Measurements from ENCODE around the gene THSD8. TPM values are rescaled to one million over a fixed set of nuclear protein-coding genes. Genes with fewer than 3 reads are reported as not detected.

Gene THSD8
- polyA plus RNA-seq (ENCODE audit: insufficient read length in 4 of 4): 10 to 100 TPM in 1 of 4 donors, 1 to 10 TPM in 3; 5.8 to 12.9 (median 8.2) TPM

DNA sequence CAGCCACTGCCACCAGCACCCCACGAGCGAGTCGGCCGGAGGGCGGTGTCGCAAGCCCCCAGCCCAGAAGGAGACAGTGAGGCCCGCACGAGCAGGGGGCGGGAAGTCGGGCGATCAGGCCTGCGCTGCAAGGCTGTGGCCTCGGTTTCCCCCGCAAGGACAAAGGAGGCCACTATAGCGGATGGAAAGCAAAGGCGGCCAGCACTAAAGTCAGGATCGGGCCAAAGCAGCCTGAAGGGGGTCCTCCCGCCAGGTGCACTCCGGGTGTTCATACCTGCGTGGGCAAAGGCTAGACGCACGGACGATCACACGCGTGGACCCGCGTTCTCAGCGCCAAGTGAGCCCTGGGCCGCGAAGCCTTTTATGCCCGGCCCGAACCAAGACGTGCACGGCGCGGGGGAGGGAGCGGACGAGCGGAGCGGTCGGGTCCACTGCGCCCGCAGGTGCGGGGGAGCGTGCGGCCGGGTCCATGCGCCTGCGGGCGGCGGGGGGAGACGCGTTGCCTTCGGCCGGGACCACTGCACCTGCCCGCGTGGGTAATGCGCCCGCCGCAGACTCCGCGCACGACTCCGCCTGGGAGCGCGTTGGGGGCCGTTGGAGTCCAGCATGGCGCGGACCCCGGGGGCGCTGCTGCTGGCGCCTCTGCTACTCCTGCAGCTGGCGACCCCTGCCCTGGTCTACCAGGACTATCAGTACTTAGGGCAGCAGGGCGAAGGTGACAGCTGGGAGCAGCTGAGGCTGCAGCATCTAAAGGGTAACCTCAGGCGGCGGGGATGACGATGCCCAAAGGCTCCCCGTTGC, at the start of gene THSD8, which contains the start of gene PRDX2:
THSD8 (plus strand) TSS at position 604 of the 801 bp plus-strand sequence; CDS start at position 607, 3 bp downstream.
PRDX2 (minus strand) TSS at position 335 of the 801 bp plus-strand sequence. CDS start 539 bp downstream, outside the sequence.
- DNase-seq (ENCODE audit: low read depth in 4 of 4, low spot score in 3 of 4): no peak

DNA sequence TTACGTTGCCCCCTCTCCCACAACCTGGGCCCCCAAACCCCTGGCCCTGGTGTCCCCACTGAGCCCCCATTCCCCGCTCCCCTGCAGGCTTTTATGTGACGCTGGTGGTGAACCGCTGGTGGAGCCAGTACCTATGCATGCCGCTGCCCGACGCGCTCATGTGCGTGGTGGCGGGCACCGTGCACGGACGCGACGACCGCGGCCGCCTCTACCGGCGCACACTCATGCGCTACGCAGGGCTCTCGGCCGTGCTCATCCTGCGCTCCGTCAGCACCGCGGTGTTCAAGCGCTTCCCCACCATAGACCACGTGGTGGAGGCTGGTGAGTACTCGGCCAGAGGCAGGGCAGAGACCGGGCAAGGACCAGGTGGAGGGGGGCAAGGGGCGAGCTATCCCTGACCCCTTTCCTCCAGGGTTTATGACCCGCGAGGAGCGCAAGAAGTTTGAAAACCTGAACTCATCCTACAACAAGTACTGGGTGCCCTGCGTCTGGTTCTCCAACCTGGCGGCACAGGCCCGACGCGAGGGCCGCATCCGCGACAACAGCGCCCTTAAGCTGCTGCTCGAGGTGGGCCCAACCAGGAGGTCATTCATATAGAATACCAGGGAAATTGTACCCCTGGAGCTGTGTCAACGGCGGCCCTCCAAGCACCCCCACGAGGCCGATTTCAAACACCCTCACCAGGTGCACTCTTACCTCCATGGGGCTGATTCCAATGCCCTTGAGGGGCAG, 47.2 kb upstream of the THSD8 start:
- DNase-seq (ENCODE audit: low read depth in 4 of 4, low spot score in 3 of 4): no peak

DNA sequence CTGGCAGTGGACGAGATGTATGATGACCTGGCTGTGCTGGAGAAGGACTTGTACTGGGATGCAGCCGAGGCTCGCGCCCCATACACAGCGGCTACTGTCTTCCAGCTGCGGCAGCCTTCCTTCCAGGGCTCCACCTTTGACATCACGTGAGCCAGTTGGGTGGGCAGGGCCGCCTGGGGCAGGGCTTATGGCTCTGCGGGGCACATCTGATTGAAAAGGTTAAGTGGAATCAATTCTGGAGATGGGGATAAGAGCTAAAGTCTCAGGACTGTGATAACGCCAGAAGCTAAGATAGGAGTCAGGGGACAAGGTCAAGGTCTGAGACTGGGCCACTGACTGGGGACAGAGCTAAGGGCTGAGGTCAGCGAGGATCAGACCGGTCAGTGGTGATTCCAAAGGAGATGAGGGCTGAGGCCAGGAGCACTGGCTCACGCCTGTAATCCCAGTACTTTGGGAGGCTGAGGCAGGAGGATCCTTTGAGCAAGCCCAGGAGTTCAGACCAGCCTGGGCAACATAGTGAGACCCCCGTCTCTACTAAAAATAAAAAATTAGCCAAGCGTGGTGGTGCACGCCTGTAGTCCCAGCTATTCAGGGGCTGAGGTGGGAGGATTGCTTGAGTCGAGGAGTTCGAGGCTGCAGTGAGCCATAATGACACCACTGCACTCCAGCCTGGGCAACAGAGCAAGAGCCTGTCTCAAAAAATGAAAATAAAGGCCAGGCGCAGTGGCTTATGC, 45.6 kb upstream of the THSD8 start:
- no peak for DNase-seq (ENCODE audit: low read depth in 4 of 4, low spot score in 3 of 4)

DNA sequence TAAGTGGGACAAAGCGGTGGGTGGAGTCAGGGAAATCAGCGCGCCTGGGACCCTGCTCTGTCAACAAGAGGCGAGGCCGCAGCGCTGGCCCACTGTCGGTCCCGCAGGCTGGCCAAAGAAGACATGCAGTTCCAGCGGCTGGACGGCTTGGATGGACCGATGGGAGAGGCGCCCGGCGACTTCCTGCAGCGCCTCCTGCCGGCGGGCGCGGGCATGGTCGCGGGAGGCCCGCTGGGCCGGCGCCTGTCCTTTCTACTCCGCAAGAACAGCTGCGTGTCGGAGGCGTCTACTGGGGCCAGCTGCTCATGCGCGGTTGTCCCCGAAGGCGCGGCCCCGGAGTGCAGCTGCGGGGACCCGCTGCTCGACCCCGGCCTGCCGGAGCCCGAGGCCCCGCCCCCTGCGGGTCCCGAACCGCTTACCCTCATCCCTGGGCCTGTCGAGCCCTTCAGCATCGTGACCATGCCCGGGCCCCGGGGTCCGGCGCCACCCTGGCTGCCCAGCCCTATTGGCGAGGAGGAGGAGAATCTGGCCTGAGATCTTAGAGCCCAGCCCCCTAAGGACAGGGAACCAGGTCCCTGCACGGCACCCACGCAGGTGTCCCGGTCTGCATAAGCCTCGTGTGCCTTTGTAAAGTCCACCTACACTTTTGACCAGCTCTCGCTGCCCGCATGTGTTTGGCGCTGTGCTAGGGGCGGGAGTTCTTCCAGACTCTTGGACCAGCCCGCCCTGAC, 44.2 kb upstream of the THSD8 start:
- peak in 1 of 4 donors; percentile 38 for DNase-seq (ENCODE audit: low read depth in 4 of 4, low spot score in 3 of 4)

DNA sequence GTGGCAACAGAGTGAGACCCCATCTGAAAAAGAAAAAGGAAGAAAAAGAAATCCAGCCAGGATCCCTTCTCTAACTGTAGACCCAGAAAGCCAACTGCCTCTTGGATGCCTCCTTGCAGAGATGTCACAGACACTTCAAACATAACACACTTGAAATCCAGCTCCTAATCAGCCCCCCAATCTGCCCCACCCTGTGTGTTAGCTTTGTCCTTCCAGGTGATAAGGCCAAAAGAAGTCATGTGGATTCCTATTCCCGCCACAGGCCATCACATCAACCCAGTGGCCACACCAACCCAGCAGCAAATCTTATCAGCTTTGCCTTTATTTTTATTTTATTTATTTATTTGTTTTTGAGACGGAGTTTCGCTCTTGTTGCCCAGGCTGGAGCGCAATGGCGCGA, 42.2 kb upstream of the THSD8 start:
- no peak for DNase-seq (ENCODE audit: low read depth in 4 of 4, low spot score in 3 of 4)

DNA sequence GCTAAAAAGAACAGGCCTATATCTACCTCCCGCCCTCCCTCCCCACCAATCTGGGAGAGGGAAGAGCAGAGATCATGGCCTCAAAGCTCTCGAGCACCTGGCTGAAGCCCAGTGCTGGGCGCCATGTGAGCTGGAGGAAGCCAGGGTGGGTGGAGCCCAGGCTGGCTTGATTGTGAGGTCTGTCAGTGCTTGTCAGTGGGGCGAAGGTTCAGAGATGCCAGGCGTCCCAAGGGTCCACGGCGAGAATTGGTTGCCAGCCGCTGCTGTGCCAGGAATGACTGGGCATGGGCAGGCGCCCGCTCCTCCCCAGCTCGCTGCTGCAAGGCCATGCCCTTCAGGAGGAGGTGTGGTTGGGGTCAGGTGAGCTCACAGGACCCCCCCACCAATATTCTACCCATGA, 38.8 kb upstream of the THSD8 start:
- DNase-seq (ENCODE audit: low read depth in 4 of 4, low spot score in 3 of 4): no peak

DNA sequence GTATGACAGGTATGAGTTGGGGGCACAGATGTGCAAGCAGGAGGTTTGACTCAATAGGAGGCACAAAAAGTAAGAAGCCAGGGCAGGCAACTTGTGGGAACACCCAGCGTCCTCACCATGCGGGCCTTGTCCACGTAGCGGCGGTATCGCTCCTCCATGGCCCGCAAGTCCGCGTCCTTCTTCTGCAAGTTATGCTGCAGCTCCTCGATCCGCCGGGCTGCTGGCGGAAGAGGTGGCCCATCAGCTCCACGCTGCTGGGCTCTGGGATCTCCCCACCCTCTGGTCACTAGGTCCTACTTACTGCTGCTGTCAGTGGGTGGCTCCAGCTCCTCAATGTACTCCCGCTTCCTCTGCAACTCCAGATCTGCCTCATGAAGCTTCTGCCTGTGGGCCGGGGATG, 37.2 kb upstream of the THSD8 start:
- DNase-seq (ENCODE audit: low read depth in 4 of 4, low spot score in 3 of 4): no peak

DNA sequence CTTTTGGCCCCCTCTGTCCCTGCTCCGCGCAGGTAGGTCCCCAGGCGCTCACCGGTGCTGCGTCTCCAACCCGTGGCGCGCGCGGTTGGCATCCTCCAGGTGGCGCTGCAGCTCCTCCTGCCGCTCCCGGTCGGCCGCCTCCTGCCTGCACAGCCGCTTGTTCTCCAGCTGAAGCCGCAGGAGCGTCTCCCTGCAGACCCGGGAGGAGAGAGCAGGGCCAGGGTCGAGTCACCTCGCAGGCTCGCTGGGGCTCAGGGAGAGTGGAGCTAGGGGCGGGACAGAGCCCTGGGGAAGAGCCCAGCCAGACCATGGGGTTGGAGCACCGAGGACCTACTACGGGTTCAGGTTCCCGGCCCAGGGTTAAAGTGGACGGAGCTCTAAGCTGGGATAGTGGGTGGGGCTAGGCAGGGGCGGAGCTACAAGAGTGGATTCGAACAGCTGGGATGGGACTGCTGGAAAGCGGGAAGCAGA, 35.8 kb upstream of the THSD8 start:
- DNase-seq (ENCODE audit: low read depth in 4 of 4, low spot score in 3 of 4): no peak

DNA sequence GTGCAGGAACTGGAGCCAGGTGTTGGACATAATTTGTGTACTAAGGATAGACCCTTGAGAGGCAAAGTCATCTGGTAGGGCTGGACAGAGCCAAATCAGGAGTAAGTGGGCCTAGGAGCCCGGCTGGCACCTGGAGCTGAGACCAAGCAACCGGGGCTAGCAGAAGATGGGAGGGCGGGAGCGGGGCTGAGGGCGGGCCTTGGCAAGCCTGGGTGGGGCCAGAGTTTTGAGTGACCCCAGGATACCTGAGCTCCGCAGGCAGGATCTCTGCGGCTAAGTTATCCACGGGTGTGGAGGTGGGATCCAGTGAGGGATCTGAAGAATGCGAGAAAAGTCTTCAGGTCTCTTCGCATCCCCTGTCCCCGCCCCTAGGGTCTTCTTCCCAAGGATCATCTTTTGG, 34.7 kb upstream of the THSD8 start:
- no peak for DNase-seq (ENCODE audit: low read depth in 4 of 4, low spot score in 3 of 4)

DNA sequence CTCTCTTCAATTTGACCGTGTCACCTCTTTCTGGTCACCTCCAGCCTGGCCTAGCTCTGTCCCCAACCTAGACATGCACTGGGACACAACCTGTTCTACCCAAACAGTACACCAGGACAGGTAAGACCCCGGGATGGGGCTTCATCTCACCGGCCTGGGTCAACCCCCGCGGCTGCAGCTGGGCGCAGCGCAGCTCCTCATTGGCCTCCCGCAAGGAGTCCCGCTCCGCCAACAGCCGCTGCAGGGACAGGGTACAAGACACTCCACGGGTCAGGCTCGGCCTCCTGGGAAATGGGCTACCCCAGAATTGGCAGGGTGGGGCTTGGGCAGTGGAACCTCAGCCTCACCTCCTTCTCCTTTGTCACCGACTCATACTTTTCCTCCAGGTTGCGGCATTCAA, 34.2 kb upstream of the THSD8 start:
- no peak for DNase-seq (ENCODE audit: low read depth in 4 of 4, low spot score in 3 of 4)

DNA sequence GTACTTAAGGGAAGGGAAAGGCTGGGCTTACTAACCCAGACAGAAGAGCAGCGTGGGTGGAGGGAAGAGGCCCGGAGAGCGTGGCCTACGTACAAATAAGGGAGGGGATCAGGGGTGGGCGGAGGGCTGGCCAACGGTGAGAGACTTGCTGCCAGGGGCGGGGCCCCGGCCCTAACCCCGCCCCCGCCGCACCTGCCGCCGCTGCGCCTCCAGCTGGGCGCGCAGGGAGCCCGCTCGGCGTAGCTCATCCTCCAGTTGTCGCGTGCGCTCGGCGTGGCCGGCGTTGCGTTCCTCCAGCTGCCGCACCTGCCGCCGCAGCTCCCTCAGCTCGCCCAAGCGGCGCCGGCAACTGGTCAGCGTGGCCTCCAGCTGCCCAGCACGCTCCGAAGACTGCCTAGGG, 32.2 kb upstream of the THSD8 start:
- no peak for DNase-seq (ENCODE audit: low read depth in 4 of 4, low spot score in 3 of 4)

DNA sequence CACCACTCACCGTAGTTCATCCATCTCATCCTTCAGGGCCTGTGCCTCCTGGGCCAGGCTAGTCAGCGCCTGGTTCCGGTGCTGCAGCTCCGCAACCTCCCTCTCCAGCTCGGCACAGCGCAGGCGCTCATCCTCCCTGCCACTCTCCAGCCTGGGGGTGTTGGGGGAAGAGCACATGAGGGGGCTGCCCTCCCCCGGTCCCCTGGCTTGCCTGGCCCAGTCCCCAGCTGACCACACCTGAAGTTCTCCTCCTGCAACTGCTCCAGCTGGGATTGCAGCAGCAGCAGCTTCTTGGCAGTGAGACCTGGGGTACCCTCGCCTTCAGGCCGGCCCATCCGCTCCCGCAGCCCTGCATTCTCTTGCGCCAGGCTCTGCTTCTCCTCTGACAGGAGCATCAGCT, 30.9 kb upstream of the THSD8 start:
- no peak for DNase-seq (ENCODE audit: low read depth in 4 of 4, low spot score in 3 of 4)

DNA sequence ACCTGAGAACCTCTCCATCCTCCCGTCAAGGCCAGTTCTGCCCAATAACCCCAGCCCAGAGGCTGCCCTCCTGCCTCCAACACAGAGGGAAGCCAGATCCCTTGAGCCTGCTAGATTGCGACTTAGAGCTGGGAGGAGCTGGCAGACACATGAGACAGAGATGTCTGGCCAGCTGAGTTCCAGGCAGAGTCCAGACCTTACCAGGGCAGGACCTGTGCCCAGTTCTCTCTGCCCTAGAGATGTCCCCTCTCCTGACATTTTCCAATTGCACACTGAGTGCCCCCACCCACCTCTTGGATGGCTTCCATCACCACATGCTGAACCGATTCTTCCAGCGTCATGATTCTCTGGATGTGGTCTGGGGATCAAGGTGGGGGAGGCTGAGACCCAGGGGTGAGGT, 29.5 kb upstream of the THSD8 start:
- no peak for DNase-seq (ENCODE audit: low read depth in 4 of 4, low spot score in 3 of 4)

DNA sequence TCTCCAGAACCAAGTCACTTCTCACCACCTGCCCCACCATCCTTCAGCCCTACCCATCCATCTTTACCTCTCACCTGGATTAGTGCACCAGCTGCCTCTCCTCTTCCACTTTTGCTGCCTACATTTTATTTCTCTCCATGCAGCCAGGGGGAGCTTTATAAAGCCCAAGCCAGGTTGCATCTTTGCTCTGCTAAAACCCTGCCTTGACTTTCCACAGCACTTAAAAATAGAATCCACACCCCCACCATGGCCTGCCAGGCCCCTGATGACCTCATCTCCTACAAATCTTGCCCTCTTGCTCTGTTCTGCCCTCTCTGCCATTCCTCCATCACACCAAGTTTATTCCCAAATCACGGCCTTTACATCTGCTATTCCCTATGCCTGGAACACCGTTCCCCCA, 28.3 kb upstream of the THSD8 start:
- no peak for DNase-seq (ENCODE audit: low read depth in 4 of 4, low spot score in 3 of 4)

DNA sequence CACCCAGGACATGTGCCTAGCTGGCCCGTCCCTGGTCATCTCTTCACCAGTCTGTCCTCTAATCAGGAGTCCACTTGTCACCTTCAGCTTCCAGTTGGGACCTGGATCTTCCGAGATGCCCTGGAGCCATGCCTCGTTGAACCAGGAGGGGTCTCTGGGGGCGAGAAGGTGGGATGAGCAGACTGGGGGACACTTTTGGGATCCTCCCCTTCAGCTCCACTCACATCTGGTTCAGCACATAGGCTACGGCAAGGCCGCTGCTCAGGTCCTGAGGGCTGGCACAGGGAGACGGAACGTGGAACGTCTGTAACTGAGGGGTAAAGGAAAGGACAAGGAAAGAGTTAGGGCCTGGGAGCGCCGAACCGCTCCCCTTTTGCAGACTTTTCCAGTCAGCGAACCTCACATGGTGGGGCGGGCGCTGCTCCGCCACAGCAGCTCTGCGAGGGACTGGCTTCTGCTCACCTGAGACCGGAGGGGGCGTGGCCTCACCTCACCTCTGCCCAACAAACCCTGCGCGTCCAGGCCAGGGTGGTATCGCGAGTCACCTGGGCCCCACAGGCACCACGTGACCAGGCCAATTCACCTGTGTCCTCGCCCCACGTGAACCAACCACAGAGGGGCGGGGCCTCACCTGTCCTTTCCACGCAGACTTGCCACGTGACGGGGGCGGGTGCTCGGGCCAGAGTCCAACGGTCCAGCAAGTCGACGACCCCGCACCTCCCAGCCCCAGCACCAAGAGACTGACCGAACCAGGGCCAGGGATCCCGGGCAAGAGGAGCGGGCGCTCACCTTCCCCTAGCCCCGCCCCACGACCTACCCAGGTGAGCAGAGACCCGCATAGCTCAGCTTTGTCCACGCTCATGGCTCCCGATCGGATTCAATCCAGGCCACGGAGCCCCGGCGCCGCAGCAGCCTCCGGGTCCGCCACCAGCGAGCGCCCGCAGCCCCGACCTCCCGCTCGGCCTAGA, 27.0 kb upstream of the THSD8 start, which contains the start of gene HOOK2:
HOOK2 (minus strand) TSS at position 965 of the 968 bp plus-strand sequence; CDS start at position 862, 103 bp downstream.
- DNase-seq (ENCODE audit: low read depth in 4 of 4, low spot score in 3 of 4): no peak

DNA sequence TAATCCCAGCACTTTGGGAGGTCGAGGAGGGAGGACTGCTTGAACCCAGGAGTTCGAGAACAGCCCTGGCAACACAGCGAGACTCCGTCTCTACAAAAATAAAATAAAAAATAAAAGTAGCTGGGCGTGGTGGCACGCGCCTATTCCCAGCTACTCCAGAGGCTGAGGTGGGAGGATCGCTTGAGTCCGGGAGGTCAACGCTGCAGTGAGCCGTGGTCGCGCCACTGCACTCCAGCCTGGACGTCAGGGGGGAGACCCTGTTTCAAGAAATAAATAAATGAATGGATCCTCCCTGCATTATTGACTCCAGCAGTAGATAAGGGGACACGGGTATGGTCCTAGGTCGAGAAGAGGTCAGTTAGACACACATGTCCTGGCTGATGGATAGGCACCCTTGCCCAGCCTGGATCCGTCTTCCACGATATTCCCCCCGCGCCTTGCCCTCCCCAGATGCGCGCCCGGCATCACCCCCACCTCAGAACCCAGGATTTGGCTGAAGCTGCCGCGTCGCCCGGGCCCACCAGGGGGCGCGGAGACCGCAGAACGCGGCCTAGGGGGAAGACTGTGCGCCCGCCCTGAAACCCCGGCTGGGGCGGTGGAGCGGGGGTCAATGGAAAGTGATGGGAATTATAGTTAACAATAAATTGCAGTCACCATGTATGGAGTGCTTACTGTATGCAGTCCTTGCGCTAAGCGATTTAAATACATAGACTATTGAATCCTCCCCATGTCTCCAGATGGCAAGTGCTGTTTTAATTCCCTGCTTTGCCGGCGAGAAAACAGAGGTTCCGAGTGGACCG, 24.5 kb upstream of the THSD8 start:
- no peak for DNase-seq (ENCODE audit: low read depth in 4 of 4, low spot score in 3 of 4)

DNA sequence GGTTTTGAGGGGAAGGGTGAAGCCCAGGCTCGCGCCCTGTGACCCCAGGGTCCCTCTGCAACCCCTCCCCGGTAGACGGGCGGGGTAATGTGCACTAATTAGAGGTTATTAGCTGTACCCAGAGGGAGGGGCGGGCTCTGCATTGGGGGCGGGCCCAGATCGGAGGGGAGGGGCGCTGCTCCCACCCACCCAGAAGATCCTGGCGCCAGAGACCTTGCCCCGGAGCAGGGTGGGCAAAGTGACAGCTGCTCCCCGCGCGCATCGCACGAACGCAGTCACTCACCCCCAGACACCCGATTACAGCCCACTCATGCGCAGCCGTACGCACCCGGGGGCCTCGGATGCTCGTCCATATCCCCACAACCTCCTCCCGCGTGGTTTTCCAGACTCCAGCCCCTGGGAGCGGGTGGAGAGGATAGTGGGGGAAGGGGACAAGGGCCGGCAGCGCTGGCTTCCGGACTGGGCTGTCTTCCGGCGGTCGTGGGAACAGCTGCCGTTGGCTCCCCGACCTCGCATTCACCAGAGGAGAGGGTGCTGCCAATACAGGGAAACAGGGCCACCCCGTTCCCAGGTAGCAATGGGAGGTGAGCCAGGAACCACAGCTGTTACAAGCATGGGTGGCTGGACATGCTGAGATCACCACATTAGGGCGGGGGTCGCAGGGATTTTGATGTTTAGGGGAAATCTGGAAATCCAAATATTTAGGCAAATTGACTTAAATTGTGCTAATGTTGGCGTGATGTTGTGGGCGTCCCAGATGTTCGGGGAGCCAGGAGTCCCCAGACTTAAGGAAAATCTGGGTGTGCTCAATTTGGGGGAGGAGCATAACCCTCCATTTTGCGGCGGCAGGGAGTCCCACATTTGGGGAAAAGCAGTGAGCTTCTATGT, 23.6 kb upstream of the THSD8 start:
- DNase-seq (ENCODE audit: low read depth in 4 of 4, low spot score in 3 of 4): no peak

DNA sequence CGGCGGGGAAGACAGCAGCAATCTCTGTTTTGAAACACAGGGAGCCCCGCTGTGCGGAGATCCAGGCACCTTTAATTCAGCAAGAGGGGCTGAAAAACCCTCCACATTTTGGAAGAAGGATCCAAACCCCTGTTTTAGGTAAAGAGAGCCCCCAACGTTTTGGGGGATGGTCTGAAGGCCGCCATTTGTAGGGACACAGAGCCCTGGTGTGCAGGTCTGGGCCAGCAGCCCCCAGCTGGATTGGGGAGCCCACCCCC, 23.0 kb upstream of the THSD8 start:
- DNase-seq (ENCODE audit: low read depth in 4 of 4, low spot score in 3 of 4): no peak
